ENCODE data around the gene ENO3. TPM values are rescaled to one million over a fixed set of nuclear protein-coding genes. Genes with fewer than 3 reads are reported as not detected.
"Not testable (repeated sequence)": the region's sequence is repeated elsewhere in the genome, so short reads cannot be mapped to it uniquely, and the experiment has no call there.

ENO3 gene
- total RNA-seq, 1 experiment from 2014 or later: 24.6 TPM

GRCh38 chr17:4908711-4909496, 42.0 kb upstream of the ENO3 start (continued):
- TF ChIP-seq CTCF (IDR thresholded peaks at IDR 0.05 in 2 of 3, conservative IDR thresholded peaks at IDR 0.05 in 1 of 3; ENCODE audit: borderline replicate concordance in 1 of 3, insufficient read depth in 1 of 3, low read depth in 2 of 3, low read length in 2 of 3) (peak; percentile 77 to 90 (median 88)), JUND (IDR thresholded peaks at IDR 0.05) (no peak), MAX (IDR thresholded peaks at IDR 0.05) (no peak)

GRCh38 chr17:4913994-4914393, 36.9 kb upstream of the ENO3 start:
- Histone ChIP-seq H2AFZ (ENCODE audit: low read depth, low read length, poor library complexity, severe bottlenecking) (no peak overlapping the region), H3K36me3 (ENCODE audit: control insufficient read depth in 1 of 2, insufficient read depth in 2 of 2, low read length in 2 of 2) (no peaks in the 10 kb centered on the region), H3K27me3 (ENCODE audit: insufficient read depth, low read length) (no peaks in the 10 kb centered on the region), H3K9ac (ENCODE audit: low read length) (no peak overlapping the region), H3K27ac (ENCODE audit: low read depth, low read length) (no peak overlapping the region), H3K9me2 (ENCODE audit: insufficient read depth) (no peaks in the 10 kb centered on the region), H3K4me1 (ENCODE audit: control insufficient read depth in 1 of 2, insufficient read depth in 2 of 2, low read length in 2 of 2) (peaks cover 5 to 14% of the 10 kb centered on the region in 2 experiments), H3K4me2 (ENCODE audit: low read length) (no peak overlapping the region), H3K79me2 (ENCODE audit: insufficient read depth, low read length) (no peaks in the 10 kb centered on the region), H3K4me3 (replicated peaks in 1 of 2; ENCODE audit: low read depth in 1 of 2, low read length in 2 of 2) (no peak overlapping the region), H4K20me1 (ENCODE audit: insufficient read depth) (no peaks in the 10 kb centered on the region), H3K9me3 (ENCODE audit: control insufficient read depth in 1 of 2, insufficient read depth in 1 of 2, low read depth in 1 of 2, low read length in 2 of 2) (no peaks in the 10 kb centered on the region)
- RAD21 ChIA-PET (ENCODE audit: low non-redundant PET in 1 of 2, low total read pairs in 2 of 2, uncharacterized antibody in 2 of 2, unreplicated experiment in 2 of 2): no interaction called here
- BruUV-seq (replicated peaks): no TSS peak
- DNase-seq (ENCODE audit: low read depth, low spot score) (no peak), ATAC-seq (no peak)
- CTCF ChIA-PET: interaction anchor here (3.3 kb wide), 1 partner anchor 10 kb away, joined by 12 read pairs; the partner anchor contains the start of gene CHRNE
- intact Hi-C loops (cut with micrococcal nuclease): no loop called here
- TF ChIP-seq CBX3 (IDR thresholded peaks at IDR 0.05; ENCODE audit: low read depth) (no peak), CEBPB (IDR thresholded peaks at IDR 0.05; ENCODE audit: low read depth) (no peak), JUND (IDR thresholded peaks at IDR 0.05) (no peak), YY1 (IDR thresholded peaks at IDR 0.05; ENCODE audit: extremely low read depth, insufficient replicate concordance, low read depth, low read length) (no peak), RAD21 (IDR thresholded peaks at IDR 0.05; ENCODE audit: low read depth) (no peak), ZFX (IDR thresholded peaks at IDR 0.05) (no peak), ATF3 (IDR thresholded peaks at IDR 0.05) (no peak), POLR2A (IDR thresholded peaks at IDR 0.05; ENCODE audit: borderline replicate concordance, extremely low read depth, insufficient read depth, insufficient read length) (no peak), MAX (IDR thresholded peaks at IDR 0.05) (no peak), SIN3A (IDR thresholded peaks at IDR 0.05; ENCODE audit: low read depth) (no peak), ELF1 (IDR thresholded peaks at IDR 0.05; ENCODE audit: borderline replicate concordance, low read depth) (no peak), EZH2phosphoT487 (IDR thresholded peaks at IDR 0.05; ENCODE audit: borderline replicate concordance) (no peak), ZNF274 (IDR thresholded peaks at IDR 0.05; ENCODE audit: low read depth, low read length) (no peak)
- POLR2A ChIA-PET: no interaction called here

GRCh38 chr17:4914551-4914950, 36.4 kb upstream of the ENO3 start:
- H3K4me3 ChIP-seq (replicated peaks in 1 of 2; ENCODE audit: low read depth in 1 of 2, low read length in 2 of 2); BruUV-seq (replicated peaks); H3K79me2 ChIP-seq (ENCODE audit: insufficient read depth, low read length); H3K27me3 ChIP-seq (ENCODE audit: insufficient read depth, low read length); DNase-seq (ENCODE audit: low read depth, low spot score); H3K9me3 ChIP-seq (ENCODE audit: control insufficient read depth in 1 of 2, insufficient read depth in 1 of 2, low read depth in 1 of 2, low read length in 2 of 2); H3K9ac ChIP-seq (ENCODE audit: low read length); H3K4me2 ChIP-seq (ENCODE audit: low read length); H3K9me2 ChIP-seq (ENCODE audit: insufficient read depth); RAD21 ChIA-PET (ENCODE audit: low non-redundant PET in 1 of 2, low total read pairs in 2 of 2, uncharacterized antibody in 2 of 2, unreplicated experiment in 2 of 2); ATAC-seq; H3K27ac ChIP-seq (ENCODE audit: low read depth, low read length); H3K4me1 ChIP-seq (ENCODE audit: control insufficient read depth in 1 of 2, insufficient read depth in 2 of 2, low read length in 2 of 2); intact Hi-C loops (cut with micrococcal nuclease); H4K20me1 ChIP-seq (ENCODE audit: insufficient read depth); H3K36me3 ChIP-seq (ENCODE audit: control insufficient read depth in 1 of 2, insufficient read depth in 2 of 2, low read length in 2 of 2); H2AFZ ChIP-seq (ENCODE audit: low read depth, low read length, poor library complexity, severe bottlenecking); POLR2A ChIA-PET: not testable (repeated sequence)
- CTCF ChIA-PET: interaction anchor here (3.3 kb wide), 1 partner anchor 11 kb away, joined by 12 read pairs; the partner anchor contains the start of gene CHRNE
